Stimulated activated CD4-positive, alpha-beta T cell treated with anti-CD3 and anti-CD28 coated beads, Interleukin-1b, Interleukin-23, amount 100 ng/mL, for 48 hours (primary cell): ENCODE measurements around the gene RNASE7.

Experiments used
- DNase-seq: peaks from one replicate; pipeline ENCODE4 v3.0.0-alpha.2; 2020

RNASE7 gene

GRCh38 chr14:21043974-21044618, 1.9 kb downstream of the RNASE7 start:
- DNase-seq = no peak

- DNase-seq = no peak
Measured at GRCh38 chr14:21047378-21047781, 5.2 kb downstream of the RNASE7 start.

- no peak for DNase-seq
Measured at GRCh38 chr14:21048638-21049037, 6.5 kb downstream of the RNASE7 start.

GRCh38 chr14:21049271-21049673, 7.1 kb downstream of the RNASE7 start:
- no peak for DNase-seq

- no peak for DNase-seq
Measured at GRCh38 chr14:21050597-21050996, 8.4 kb downstream of the RNASE7 start.

GRCh38 chr14:21053184-21054122, 11.3 kb downstream of the RNASE7 start:
- no peak for DNase-seq

- DNase-seq = no peak
Measured at GRCh38 chr14:21054123-21054767, 12.1 kb downstream of the RNASE7 start.

- no peak for DNase-seq
Measured at GRCh38 chr14:21054768-21055145, 12.6 kb downstream of the RNASE7 start.

GRCh38 chr14:21055432-21056117, 13.4 kb downstream of the RNASE7 start:
- no peak for DNase-seq

GRCh38 chr14:21056520-21057163, 14.5 kb downstream of the RNASE7 start:
- DNase-seq = no peak

GRCh38 chr14:21057803-21058675, 15.9 kb downstream of the RNASE7 start, which contains the start of gene RNASE8:
RNASE8 (plus strand) TSS chr14:21057822; CDS start chr14:21057893, 71 bp downstream.
- no peak for DNase-seq

GRCh38 chr14:21058903-21059302, 16.7 kb downstream of the RNASE7 start:
- DNase-seq = no peak

GRCh38 chr14:21059842-21060613, 17.9 kb downstream of the RNASE7 start:
- no peak for DNase-seq

- DNase-seq = no peak
Measured at GRCh38 chr14:21060614-21061346, 18.6 kb downstream of the RNASE7 start.

GRCh38 chr14:21061347-21061668, 19.1 kb downstream of the RNASE7 start:
- DNase-seq = no peak

- DNase-seq = no peak
Measured at GRCh38 chr14:21063479-21063878, 21.3 kb downstream of the RNASE7 start.

- DNase-seq = no peak
Measured at GRCh38 chr14:21066882-21067502, 24.8 kb downstream of the RNASE7 start.

GRCh38 chr14:21068521-21069387, 26.6 kb downstream of the RNASE7 start:
- DNase-seq = peak; percentile 49
